HG03439 (cell line): ENCODE data around the gene EVX1.

Experiments
- ATAC-seq: cut with Tn5 transposase; IDR thresholded peaks from one replicate; pipeline ENCODE4 v1.9.1; 2021; ENCODE audit warnings: mild to moderate bottlenecking, moderate library complexity; ENCODE audit not compliant: unreplicated experiment

Gene EVX1

GRCh38 chr7:27248427-27248806 is 5.8 kb downstream of the EVX1 start:
- no peak for ATAC-seq

- ATAC-seq: no peak
These were observed 6.5 kb downstream of the EVX1 start for GRCh38 chr7:27248911-27249723.

- no peak for ATAC-seq
These were observed 7.3 kb downstream of the EVX1 start for GRCh38 chr7:27249724-27250556.

- no peak for ATAC-seq
These were observed 8.0 kb downstream of the EVX1 start for GRCh38 chr7:27250557-27251070.

GRCh38 chr7:27251136-27251651 is 8.6 kb downstream of the EVX1 start:
- no peak for ATAC-seq

- ATAC-seq: no peak
These were observed 9.3 kb downstream of the EVX1 start for GRCh38 chr7:27251652-27252590.

GRCh38 chr7:27254625-27255024 is 12.0 kb downstream of the EVX1 start:
- ATAC-seq: no peak

- no peak for ATAC-seq
These were observed 17.6 kb downstream of the EVX1 start for GRCh38 chr7:27260211-27260610.

- ATAC-seq: no peak
These were observed 19.5 kb downstream of the EVX1 start for GRCh38 chr7:27262121-27262520.

GRCh38 chr7:27263781-27264180 is 21.2 kb downstream of the EVX1 start:
- ATAC-seq: no peak

- no peak for ATAC-seq
These were observed 26.9 kb downstream of the EVX1 start for GRCh38 chr7:27269455-27269854.

- ATAC-seq: no peak
These were observed 28.8 kb downstream of the EVX1 start for GRCh38 chr7:27271384-27271783.

- ATAC-seq: no peak
These were observed 35.0 kb downstream of the EVX1 start for GRCh38 chr7:27277628-27278027.

GRCh38 chr7:27283558-27283957 is 41.0 kb downstream of the EVX1 start:
- ATAC-seq: no peak

- ATAC-seq: no peak
These were observed 52.6 kb downstream of the EVX1 start for GRCh38 chr7:27295236-27295635.

- no peak for ATAC-seq
These were observed 54.8 kb downstream of the EVX1 start for GRCh38 chr7:27297356-27297755.
